Activated CD8-positive, alpha-beta T cell treated with anti-CD3 and anti-CD28 coated beads for 36 hours (primary cell): ENCODE data around the gene OR5H14. TPM values are rescaled to one million over a fixed set of nuclear protein-coding genes. Genes with fewer than 3 reads are reported as not detected.
"Not testable (repeated sequence)": the region's sequence is repeated elsewhere in the genome, so short reads cannot be mapped to it uniquely, and the experiment has no call there.

ENCODE experiments used
- ATAC-seq: fragments of 200-7000 bp; cut with Tn5 transposase; one replicate; pipeline ENCODE4 v1.10.0; 2021; ENCODE audit warnings: mild to moderate bottlenecking, moderate library complexity
- CTCF ChIA-PET: fragments of 350-600 bp; sonication (Branson Sonifier 250); formaldehyde crosslinking; loops from one replicate; lab custom pipeline; 2021; ENCODE audit warnings: antibody characterized with exemption; lab: Charles Lee
- POLR2A ChIA-PET: fragments of 350-600 bp; sonication (Branson Sonifier 250); formaldehyde crosslinking; loops from one replicate; lab custom pipeline; 2021; ENCODE audit warnings: antibody characterized with exemption; lab: Charles Lee
- DNase-seq: peaks from one replicate; pipeline ENCODE4 v3.0.0-alpha.2; 2020
- H3K27ac Mint-ChIP-seq: one replicate; pipeline ENCODE4 v1.8.0; 2021; ENCODE audit warnings: mild to moderate bottlenecking, mixed read lengths
- H3K27me3 Mint-ChIP-seq: one replicate; pipeline ENCODE4 v1.8.0; 2021; ENCODE audit warnings: mixed read lengths
- H3K36me3 Mint-ChIP-seq: one replicate; pipeline ENCODE4 v1.8.0; 2021; ENCODE audit warnings: low read depth, mixed read lengths
- H3K4me1 Mint-ChIP-seq: one replicate; pipeline ENCODE4 v1.8.0; 2021; ENCODE audit warnings: low read depth, mixed read lengths
- H3K4me3 Mint-ChIP-seq: one replicate; pipeline ENCODE4 v1.8.0; 2021; ENCODE audit warnings: mild to moderate bottlenecking, moderate library complexity, mixed read lengths
- H3K9me3 Mint-ChIP-seq: one replicate; pipeline ENCODE4 v1.8.0; 2021; ENCODE audit warnings: mixed read lengths
- intact Hi-C: fragments of 100-400 bp; cut with micrococcal nuclease; formaldehyde crosslinking; loops from one replicate; pipeline ENCODE4 v1.10.0; 2022
- total RNA-seq, 2 experiments: library from RNA; stranded (reverse); gene quantifications; one replicate each; pipeline ENCODE4 v1.2.3, GENCODE V29; 2021
- TF ChIP-seq, protein P1 (sequence below): fragments of 200-600 bp; IDR thresholded peaks from one replicate; pipeline ENCODE4 v1.8.0; 2022; ENCODE audit warnings: antibody characterized with exemption, mild to moderate bottlenecking

Gene OR5H14
- total RNA-seq, 2 experiments from 2014 or later = not detected

DNA sequence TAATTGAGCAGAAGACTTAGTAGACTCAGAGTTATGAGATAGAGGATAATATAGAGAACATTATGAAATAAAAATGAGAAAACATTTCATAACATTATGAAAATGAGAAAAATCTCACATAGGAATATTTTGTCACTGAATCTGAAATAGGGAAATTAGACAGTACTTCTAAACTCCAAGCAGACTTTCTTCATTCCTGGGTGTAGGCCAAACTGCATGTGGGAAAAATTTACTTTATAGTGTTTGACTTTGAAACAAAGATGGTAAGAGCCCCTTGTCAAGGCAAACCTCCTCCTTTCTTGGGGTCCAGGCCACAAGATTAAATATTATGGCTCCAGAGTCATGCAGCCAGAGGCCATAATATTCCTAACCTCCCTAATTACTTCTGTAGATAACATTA lies 6.7 kb upstream of the OR5H14 start:
- POLR2A ChIA-PET = no interaction called here
- intact Hi-C loops = loop anchor here (1.0 kb wide), 1 partner anchor 44 kb away; no protein-coding TSS in a partner anchor
- Mint-ChIP-seq H3K4me3 (no peak overlapping the region), H3K27me3 (no peaks in the 10 kb centered on the region), H3K36me3 (no peaks in the 10 kb centered on the region), H3K9me3 (no peaks in the 10 kb centered on the region), H3K4me1 (no peaks in the 10 kb centered on the region), H3K27ac (no peak overlapping the region)
- TF ChIP-seq, protein P1, sequence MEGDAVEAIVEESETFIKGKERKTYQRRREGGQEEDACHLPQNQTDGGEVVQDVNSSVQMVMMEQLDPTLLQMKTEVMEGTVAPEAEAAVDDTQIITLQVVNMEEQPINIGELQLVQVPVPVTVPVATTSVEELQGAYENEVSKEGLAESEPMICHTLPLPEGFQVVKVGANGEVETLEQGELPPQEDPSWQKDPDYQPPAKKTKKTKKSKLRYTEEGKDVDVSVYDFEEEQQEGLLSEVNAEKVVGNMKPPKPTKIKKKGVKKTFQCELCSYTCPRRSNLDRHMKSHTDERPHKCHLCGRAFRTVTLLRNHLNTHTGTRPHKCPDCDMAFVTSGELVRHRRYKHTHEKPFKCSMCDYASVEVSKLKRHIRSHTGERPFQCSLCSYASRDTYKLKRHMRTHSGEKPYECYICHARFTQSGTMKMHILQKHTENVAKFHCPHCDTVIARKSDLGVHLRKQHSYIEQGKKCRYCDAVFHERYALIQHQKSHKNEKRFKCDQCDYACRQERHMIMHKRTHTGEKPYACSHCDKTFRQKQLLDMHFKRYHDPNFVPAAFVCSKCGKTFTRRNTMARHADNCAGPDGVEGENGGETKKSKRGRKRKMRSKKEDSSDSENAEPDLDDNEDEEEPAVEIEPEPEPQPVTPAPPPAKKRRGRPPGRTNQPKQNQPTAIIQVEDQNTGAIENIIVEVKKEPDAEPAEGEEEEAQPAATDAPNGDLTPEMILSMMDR = no peak
- no peak for ATAC-seq
- CTCF ChIA-PET = no interaction called here
- DNase-seq = no peak

DNA sequence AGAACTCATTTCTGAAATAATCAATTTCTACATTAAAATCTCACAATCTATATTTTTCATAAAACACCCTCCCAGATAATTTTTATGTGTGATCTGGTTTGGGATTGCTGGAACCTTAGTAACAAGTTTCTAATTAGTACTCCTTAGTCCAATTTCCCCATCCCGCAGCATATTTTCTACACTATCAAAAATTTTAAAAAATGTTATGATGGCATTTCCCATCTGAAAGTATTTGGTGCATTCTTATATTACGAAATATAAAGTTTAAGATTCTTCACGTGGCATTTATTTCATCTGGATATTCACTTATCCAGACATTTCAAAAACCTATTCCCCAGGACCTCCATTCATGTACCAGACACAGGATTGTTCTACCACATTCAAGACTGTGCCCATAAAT lies 1.5 kb downstream of the OR5H14 start:
- H3K4me1 Mint-ChIP-seq = no peaks in the 10 kb centered on the region
- ChIA-PET POLR2A (no interaction called here), CTCF (no interaction called here)
- H3K4me3 Mint-ChIP-seq = no peak overlapping the region
- no peaks in the 10 kb centered on the region for H3K36me3 Mint-ChIP-seq
- TF ChIP-seq, protein P1 = no peak
- intact Hi-C loops = no loop called here
- no peak for DNase-seq
- no peak for ATAC-seq
- no peak overlapping the region for H3K27ac Mint-ChIP-seq
- no peaks in the 10 kb centered on the region for H3K9me3 Mint-ChIP-seq
- peaks cover 2% of the 10 kb centered on the region for H3K27me3 Mint-ChIP-seq

DNA sequence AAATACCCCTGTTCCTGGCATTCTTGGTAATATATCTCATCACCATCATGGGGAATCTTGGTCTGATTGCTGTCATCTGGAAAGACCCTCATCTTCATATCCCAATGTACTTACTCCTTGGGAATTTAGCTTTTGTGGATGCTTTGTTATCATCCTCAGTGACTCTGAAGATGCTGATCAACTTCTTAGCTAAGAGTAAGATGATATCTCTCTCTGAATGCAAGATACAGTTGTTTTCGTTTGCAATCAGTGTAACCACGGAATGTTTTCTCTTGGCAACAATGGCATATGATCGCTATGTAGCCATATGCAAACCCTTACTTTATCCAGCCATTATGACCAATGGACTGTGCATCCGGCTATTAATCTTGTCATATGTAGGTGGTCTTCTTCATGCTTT lies 2.2 kb downstream of the OR5H14 start:
- H3K4me1 Mint-ChIP-seq, H3K27ac Mint-ChIP-seq, H3K36me3 Mint-ChIP-seq, H3K9me3 Mint-ChIP-seq, H3K4me3 Mint-ChIP-seq, DNase-seq, POLR2A ChIA-PET, ATAC-seq, H3K27me3 Mint-ChIP-seq, CTCF ChIA-PET, intact Hi-C loops: not testable (repeated sequence)

DNA sequence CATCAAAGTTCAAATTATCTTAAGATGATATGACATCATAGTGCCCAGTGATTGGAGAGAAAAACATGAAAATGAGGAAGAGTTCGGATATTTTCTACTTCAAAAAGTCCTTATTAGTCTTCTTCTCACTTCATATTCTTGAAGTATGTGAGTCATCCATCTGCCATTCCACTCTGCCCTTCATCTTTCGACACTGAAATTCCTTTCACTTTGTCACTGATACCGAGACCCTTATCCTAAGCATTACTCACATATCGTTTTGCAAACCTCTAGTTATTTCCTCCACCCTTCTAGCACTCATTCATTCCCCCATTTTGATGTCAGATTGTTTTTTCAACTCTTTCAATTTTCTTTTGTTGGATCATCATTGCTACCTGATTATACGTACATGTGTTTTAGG lies 4.0 kb downstream of the OR5H14 start:
- Mint-ChIP-seq H3K4me3 (no peak overlapping the region), H3K27ac (no peak overlapping the region), H3K36me3 (no peaks in the 10 kb centered on the region), H3K4me1 (no peaks in the 10 kb centered on the region), H3K9me3 (no peaks in the 10 kb centered on the region), H3K27me3 (peaks cover 2% of the 10 kb centered on the region)
- ATAC-seq (no peak), DNase-seq (no peak)
- ChIA-PET POLR2A (no interaction called here), CTCF (no interaction called here)
- TF ChIP-seq, protein P1 = no peak
- intact Hi-C loops = no loop called here

DNA sequence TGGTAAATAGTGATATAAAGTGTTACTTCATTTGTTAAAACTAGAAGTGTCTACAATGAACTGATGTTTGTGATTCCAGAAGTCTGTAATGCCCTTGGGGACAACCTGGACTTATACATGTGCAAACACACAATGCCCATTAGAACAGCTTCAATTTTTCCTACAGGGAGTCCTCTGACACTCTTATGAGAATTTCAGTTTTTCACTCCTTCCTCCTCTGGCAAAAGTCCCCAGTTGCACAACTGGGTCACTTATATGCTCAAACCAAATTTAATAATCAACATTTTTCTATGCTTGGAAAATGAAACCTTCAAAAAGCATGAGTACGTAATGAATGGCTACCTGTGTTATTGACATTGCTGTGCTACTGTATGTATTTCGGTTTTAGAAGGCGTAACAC lies 19.1 kb downstream of the OR5H14 start, which contains the start of gene OR5H15:
Gene OR5H15, plus strand, starts transcription at position 301 of the 400 bp plus-strand sequence. CDS start 2,004 bp downstream, outside the sequence.
- Mint-ChIP-seq H3K4me1 (no peaks in the 10 kb centered on the region), H3K4me3 (no peak within 1 kb of the TSS), H3K9me3 (no peaks in the 10 kb centered on the region), H3K36me3 (no peaks in the 10 kb centered on the region), H3K27ac (no peak within 1 kb of the TSS), H3K27me3 (peaks cover 3% of the 10 kb centered on the region)
- CTCF ChIA-PET = no interaction called here
- DNase-seq (no peak), ATAC-seq (no peak)
- TF ChIP-seq, protein P1 = no peak
- POLR2A ChIA-PET = no interaction called here
- intact Hi-C loops = no loop called here

DNA sequence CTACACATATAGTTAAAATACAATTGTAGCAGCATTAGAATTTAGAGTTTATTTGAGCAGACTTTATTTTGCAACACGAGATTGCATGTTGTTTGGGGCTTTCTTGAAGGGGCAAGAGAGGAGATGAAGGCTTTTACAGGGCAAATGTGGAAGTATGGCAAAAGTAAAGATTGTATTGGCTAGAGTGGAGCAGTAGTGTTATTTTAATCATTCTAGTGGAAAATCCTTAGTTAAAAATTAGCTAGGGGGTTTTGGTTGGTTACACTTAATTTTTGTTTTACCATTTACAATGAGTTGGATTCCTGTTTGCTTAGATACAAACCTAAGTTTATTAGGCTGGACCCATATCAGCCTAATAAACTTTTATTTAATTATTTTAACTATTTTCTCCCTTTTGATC lies 23.8 kb downstream of the OR5H14 start:
- Mint-ChIP-seq H3K9me3 (no peaks in the 10 kb centered on the region), H3K4me1 (no peaks in the 10 kb centered on the region), H3K36me3 (no peaks in the 10 kb centered on the region), H3K27ac (no peak overlapping the region), H3K4me3 (no peak overlapping the region), H3K27me3 (peaks cover 3% of the 10 kb centered on the region)
- intact Hi-C loops = no loop called here
- ChIA-PET POLR2A (no interaction called here), CTCF (interaction anchor here (0.9 kb wide), 1 partner anchor 11 kb away, joined by 3 read pairs; no protein-coding TSS in a partner anchor)
- DNase-seq (no peak), ATAC-seq (no peak)
- TF ChIP-seq, protein P1 = no peak
